Measurements from ENCODE around the gene DUSP14. TPM values are rescaled to one million over a fixed set of nuclear protein-coding genes. Genes with fewer than 3 reads are reported as not detected.

The DUSP14 gene
- total and polyA plus RNA-seq, 2 experiments from 2014 or later: 36.7 to 38.7 TPM

- TF ChIP-seq REST (IDR thresholded peaks at IDR 0.05; ENCODE audit: unreplicated experiment) (no peak), NANOG (IDR thresholded peaks at IDR 0.05; ENCODE audit: borderline replicate concordance) (no peak), ZNF331 (CRISPR knock-in tag; IDR thresholded peaks at IDR 0.05; ENCODE audit: low read depth) (no peak)
Measured at GRCh38 chr17:37545486-37545885, 55.8 kb downstream of the DUSP14 start (continued).

GRCh38 chr17:37546302-37546701 lies 56.6 kb downstream of the DUSP14 start:
- no peak for TF ChIP-seq ETS1 (IDR thresholded peaks at IDR 0.05)
- no peak for TF ChIP-seq CTCF (conservative IDR thresholded peaks at IDR 0.05; ENCODE audit: low read depth in 2 of 2)
- TF ChIP-seq ZNF114 (CRISPR knock-in tag; IDR thresholded peaks at IDR 0.05): no peak
- TF ChIP-seq NANOG (IDR thresholded peaks at IDR 0.05; ENCODE audit: borderline replicate concordance): no peak
- no peak for TF ChIP-seq JUNB (IDR thresholded peaks at IDR 0.05; ENCODE audit: unreplicated experiment)
- no peak for TF ChIP-seq CREB1 (CRISPR knock-in tag; IDR thresholded peaks at IDR 0.05; ENCODE audit: low read depth)
- TF ChIP-seq ZNF462 (CRISPR knock-in tag; IDR thresholded peaks at IDR 0.05): no peak
- TF ChIP-seq POLR2AphosphoS5 (IDR thresholded peaks at IDR 0.05; ENCODE audit: low read depth): no peak
- TF ChIP-seq EZH2 (IDR thresholded peaks at IDR 0.05; ENCODE audit: low read depth, unreplicated experiment): no peak
- TF ChIP-seq STAT1 (IDR thresholded peaks at IDR 0.05; ENCODE audit: unreplicated experiment): no peak
- Mint-ChIP-seq H3K27me3 (ENCODE audit: insufficient read depth, low read depth, poor library complexity) (peaks cover 3% of the 10 kb centered on the region), H3K4me1 (peaks cover 26% of the 10 kb centered on the region), H3K36me3 (ENCODE audit: low read depth) (peaks cover 10% of the 10 kb centered on the region; the same call in 2 of the 3 replicates), H3K9me3 (no peaks in the 10 kb centered on the region), H3K27ac (no peak overlapping the region), H3K4me3 (no peak overlapping the region)
- peaks cover 19% of the 10 kb centered on the region; the same call in 1 of the 2 replicates for H3K4me1 ChIP-seq (ENCODE audit: insufficient read depth)
- ATAC-seq: no peak
- DNase-seq (ENCODE audit: low spot score): no peak
- no peak overlapping the region for H2AFZ ChIP-seq
- H3K9me2 ChIP-seq (ENCODE audit: insufficient read depth): no peaks in the 10 kb centered on the region
- H3F3A ChIP-seq (replicated peaks; ENCODE audit: low read depth): no peaks in the 10 kb centered on the region
- no peaks in the 10 kb centered on the region for H3K27me3 ChIP-seq (ENCODE audit: insufficient read depth)
- no peak overlapping the region for H3K4me3 ChIP-seq
- no peaks in the 10 kb centered on the region for H3K79me2 ChIP-seq (replicated peaks; ENCODE audit: insufficient read depth)
- H3K4me2 ChIP-seq: no peak overlapping the region
- H4K20me1 ChIP-seq (replicated peaks; ENCODE audit: insufficient read depth): no peaks in the 10 kb centered on the region
- no peak overlapping the region for H3K27ac ChIP-seq (ENCODE audit: low read depth)
- no peaks in the 10 kb centered on the region for H3K36me3 ChIP-seq (ENCODE audit: insufficient read depth)

Data from GM23338 (cell line).